Natural killer cell (primary cell): ENCODE data around the gene KLF17. TPM values are rescaled to one million over a fixed set of nuclear protein-coding genes. Genes with fewer than 3 reads are reported as not detected.

Experiments
- ATAC-seq, 3 donors: fragments of 150-1000 bp in 2 of 3; fragments of 200-7000 bp in 1 of 3; cut with Tn5 transposase; 1 replicate in 1 of 3; 2 replicates in 2 of 3; pipeline ENCODE4 v1.10.0; 2021; ENCODE audit warnings: mild to moderate bottlenecking in 2 of 3, moderate library complexity in 2 of 3
- DNase-seq, 2 donors: peaks; one replicate each; pipeline versions ENCODE4 v3.0.0 to v3.0.0-alpha.2; 2013 to 2021; ENCODE audit warnings: mixed read lengths in 1 of 2
- H3K27ac ChIP-seq: one replicate; pipeline ENCODE4 v1.5.1; 2013; ENCODE audit warnings: mild to moderate bottlenecking, low read length
- H3K27me3 ChIP-seq: one replicate; pipeline ENCODE4 v1.6.1; 2013; ENCODE audit warnings: low read length; ENCODE audit not compliant: control insufficient read depth, insufficient read depth
- H3K36me3 ChIP-seq: one replicate; pipeline ENCODE4 v1.6.1; 2013; ENCODE audit warnings: low read length; ENCODE audit not compliant: control insufficient read depth, insufficient read depth
- H3K4me1 ChIP-seq: one replicate; pipeline ENCODE4 v1.6.1; 2013; ENCODE audit warnings: low read length; ENCODE audit not compliant: control insufficient read depth, insufficient read depth
- H3K4me3 ChIP-seq: one replicate; pipeline ENCODE4 v1.5.1; 2013; ENCODE audit warnings: low read length
- H3K9me3 ChIP-seq: one replicate; pipeline ENCODE4 v1.6.1; 2013; ENCODE audit warnings: low read length; ENCODE audit not compliant: control insufficient read depth, insufficient read depth
- H3K27ac Mint-ChIP-seq, 2 donors: one replicate each; pipeline ENCODE4 v1.8.0; 2022; ENCODE audit warnings: mild to moderate bottlenecking in 2 of 2, mixed read lengths in 2 of 2, moderate library complexity in 1 of 2
- H3K27me3 Mint-ChIP-seq, 2 donors: one replicate each; pipeline ENCODE4 v1.8.0; 2022; ENCODE audit warnings: low read depth in 2 of 2, mixed read lengths in 2 of 2
- H3K36me3 Mint-ChIP-seq: one replicate; pipeline ENCODE4 v1.8.0; 2022; ENCODE audit warnings: mixed read lengths
- H3K4me1 Mint-ChIP-seq, 2 donors: one replicate each; pipeline ENCODE4 v1.8.0; 2022; ENCODE audit warnings: mixed read lengths in 2 of 2
- H3K4me3 Mint-ChIP-seq: one replicate; pipeline ENCODE4 v1.8.0; 2022; ENCODE audit warnings: mild to moderate bottlenecking, moderate library complexity, mixed read lengths
- H3K9me3 Mint-ChIP-seq, 2 donors: one replicate each; pipeline ENCODE4 v1.8.0; 2022; ENCODE audit warnings: mixed read lengths in 2 of 2
- CTCF ChIP-seq: fragments of 200-600 bp; IDR thresholded peaks from one replicate; pipeline ENCODE4 v1.8.0; 2022; ENCODE audit warnings: antibody characterized with exemption
- WGBS: methylation state at CpG from one replicate; pipeline ENCODE4 v1.1.7; 2013; ENCODE audit warnings: missing lambda C conversion rate; ENCODE audit not compliant: insufficient coverage; 5-methylcytosine and 5-hydroxymethylcytosine counted together
- intact Hi-C: fragments of 100-400 bp; cut with micrococcal nuclease; formaldehyde crosslinking; loops from one replicate; pipeline ENCODE4 v1.14.2; 2022
- total RNA-seq, 4 donors: library from RNA; stranded (reverse); fragments of 120-200 nt in 1 of 4; gene quantifications; one replicate each; pipeline versions ENCODE4 v1.2.3 to v1.2.4, GENCODE V29; 2013 to 2022

The KLF17 gene
- total RNA-seq, 3 donors from 2014 or later (not counting 1 experiment from before 2014, with no cell fraction given): not detected

GRCh38 chr1:44141531-44141930 lies 22.9 kb downstream of the KLF17 start, which contains the start of gene KLF18:
Gene KLF18 (minus strand): TSS chr1:44141631. CDS start chr1:44141631, 0 bp downstream.
- H3K4me1 Mint-ChIP-seq: no peaks in the 10 kb centered on the region
- Histone ChIP-seq H3K27me3 (no peaks in the 10 kb centered on the region), H3K27ac (no peak within 1 kb of the TSS), H3K4me1 (no peaks in the 10 kb centered on the region), H3K4me3 (no peak within 1 kb of the TSS), H3K36me3 (no peaks in the 10 kb centered on the region), H3K9me3 (peaks cover 4% of the 10 kb centered on the region)
- peaks cover 4 to 15% of the 10 kb centered on the region in 2 donors for H3K27me3 Mint-ChIP-seq
- ATAC-seq (no peak), DNase-seq (no peak)
- H3K36me3 Mint-ChIP-seq: peaks cover 19% of the 10 kb centered on the region
- intact Hi-C loops: no loop called here
- H3K4me3 Mint-ChIP-seq: no peak within 1 kb of the TSS
- WGBS: 78% methylated on average over 1 of the region's 1 CpG
- no peak within 1 kb of the TSS for H3K27ac Mint-ChIP-seq
- peaks cover 7 to 14% of the 10 kb centered on the region in 2 donors for H3K9me3 Mint-ChIP-seq
- no peak for TF ChIP-seq CTCF

GRCh38 chr1:44144962-44145756 lies 26.5 kb downstream of the KLF17 start:
- no peak for TF ChIP-seq CTCF
- no peak overlapping the region for H3K27ac Mint-ChIP-seq
- H3K27me3 Mint-ChIP-seq: peaks cover 9 to 15% of the 10 kb centered on the region in 2 donors
- Histone ChIP-seq H3K27me3 (no peaks in the 10 kb centered on the region), H3K4me1 (no peaks in the 10 kb centered on the region), H3K4me3 (no peak overlapping the region), H3K9me3 (peaks cover 4% of the 10 kb centered on the region), H3K36me3 (no peaks in the 10 kb centered on the region), H3K27ac (no peak overlapping the region)
- peaks cover 7 to 14% of the 10 kb centered on the region in 2 donors for H3K9me3 Mint-ChIP-seq
- DNase-seq: no peak
- H3K4me3 Mint-ChIP-seq: no peak overlapping the region
- H3K36me3 Mint-ChIP-seq: peaks cover 19% of the 10 kb centered on the region
- WGBS: 100% methylated on average over 2 of the region's 2 CpGs
- H3K4me1 Mint-ChIP-seq: no peaks in the 10 kb centered on the region
- intact Hi-C loops: no loop called here
- no peak for ATAC-seq

GRCh38 chr1:44146536-44147361 lies 28.1 kb downstream of the KLF17 start:
- no peaks in the 10 kb centered on the region for H3K4me1 ChIP-seq
- Mint-ChIP-seq H3K4me1 (no peaks in the 10 kb centered on the region), H3K27me3 (peaks cover 5 to 12% of the 10 kb centered on the region in 2 donors), H3K4me3 (peak overlapping the region; percentile 9), H3K36me3 (peaks cover 19% of the 10 kb centered on the region), H3K27ac (no peak overlapping the region), H3K9me3 (peaks cover 7 to 14% of the 10 kb centered on the region in 2 donors)
- no peaks in the 10 kb centered on the region for H3K36me3 ChIP-seq
- no peak overlapping the region for H3K27ac ChIP-seq
- WGBS: 92% methylated on average over 27 of the region's 28 CpGs
- H3K27me3 ChIP-seq: no peaks in the 10 kb centered on the region
- ATAC-seq (no peak), DNase-seq (no peak)
- no peak for TF ChIP-seq CTCF
- H3K9me3 ChIP-seq: peaks cover 4% of the 10 kb centered on the region
- no peak overlapping the region for H3K4me3 ChIP-seq
- intact Hi-C loops: no loop called here
